ENCODE data around the gene EPOP. TPM values are rescaled to one million over a fixed set of nuclear protein-coding genes. Genes with fewer than 3 reads are reported as not detected.

EPOP gene
- total and polyA plus RNA-seq, 3 donors from 2014 or later: 16.8 to 19.4 (median 18.6) TPM

DNA sequence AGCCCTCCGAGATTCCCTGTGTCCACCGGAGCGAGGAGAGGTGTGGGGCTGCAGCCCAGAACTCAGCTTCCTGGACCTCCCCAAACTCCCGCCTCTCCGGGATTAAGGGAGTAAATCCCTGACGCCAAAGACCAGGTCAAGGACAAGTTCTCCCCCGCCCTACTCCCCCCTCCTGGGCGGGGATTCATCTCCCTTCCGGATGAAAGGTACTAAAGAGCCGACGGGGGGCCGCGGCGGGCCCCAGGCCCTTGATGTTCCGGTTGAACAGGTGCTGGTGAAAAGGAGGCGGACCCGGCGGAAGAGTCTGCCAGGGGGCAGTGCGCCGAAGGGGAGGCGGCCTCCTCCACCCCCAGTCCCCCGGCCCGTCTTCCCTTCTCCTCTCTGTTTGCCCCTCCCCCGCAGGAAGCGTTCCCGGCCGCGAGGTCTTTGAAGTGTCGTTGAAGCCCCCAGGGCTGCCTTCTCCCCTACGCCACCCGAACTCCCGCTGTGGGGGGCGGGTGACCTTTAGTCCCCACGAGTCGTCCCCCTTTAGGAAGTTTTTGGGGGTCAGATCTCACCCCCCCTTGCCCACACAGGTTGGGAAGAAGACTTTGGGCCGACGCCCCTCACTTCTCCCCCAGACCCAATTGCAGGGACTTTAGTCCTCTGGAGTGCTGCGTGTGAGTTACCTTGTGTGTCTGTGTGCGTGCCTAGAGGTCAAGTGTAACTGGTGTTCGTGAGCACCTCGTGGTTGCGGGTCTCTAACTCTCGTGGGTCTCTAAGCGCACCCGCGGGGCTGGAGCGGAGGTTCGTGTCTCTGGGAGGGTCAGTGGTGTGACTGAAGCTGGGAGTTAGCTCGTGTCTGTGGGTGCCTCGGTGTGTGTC lies 29.2 kb upstream of the EPOP start:
- no peaks in the 10 kb centered on the region for H3K27me3 ChIP-seq
- 1 to 2% methylated on average over 33 to 50 of the region's 50 CpGs for WGBS, 2 donors
- DNase-seq: peak; percentile 89
- H3K9me3 ChIP-seq: no peaks in the 10 kb centered on the region
- peaks cover 36% of the 10 kb centered on the region for H3K4me1 ChIP-seq
- H3K4me3 ChIP-seq: peak overlapping the region; percentile 72 to 91
- H3K27ac ChIP-seq: peak overlapping the region; percentile 81 to 98
- TF ChIP-seq, protein P1, sequence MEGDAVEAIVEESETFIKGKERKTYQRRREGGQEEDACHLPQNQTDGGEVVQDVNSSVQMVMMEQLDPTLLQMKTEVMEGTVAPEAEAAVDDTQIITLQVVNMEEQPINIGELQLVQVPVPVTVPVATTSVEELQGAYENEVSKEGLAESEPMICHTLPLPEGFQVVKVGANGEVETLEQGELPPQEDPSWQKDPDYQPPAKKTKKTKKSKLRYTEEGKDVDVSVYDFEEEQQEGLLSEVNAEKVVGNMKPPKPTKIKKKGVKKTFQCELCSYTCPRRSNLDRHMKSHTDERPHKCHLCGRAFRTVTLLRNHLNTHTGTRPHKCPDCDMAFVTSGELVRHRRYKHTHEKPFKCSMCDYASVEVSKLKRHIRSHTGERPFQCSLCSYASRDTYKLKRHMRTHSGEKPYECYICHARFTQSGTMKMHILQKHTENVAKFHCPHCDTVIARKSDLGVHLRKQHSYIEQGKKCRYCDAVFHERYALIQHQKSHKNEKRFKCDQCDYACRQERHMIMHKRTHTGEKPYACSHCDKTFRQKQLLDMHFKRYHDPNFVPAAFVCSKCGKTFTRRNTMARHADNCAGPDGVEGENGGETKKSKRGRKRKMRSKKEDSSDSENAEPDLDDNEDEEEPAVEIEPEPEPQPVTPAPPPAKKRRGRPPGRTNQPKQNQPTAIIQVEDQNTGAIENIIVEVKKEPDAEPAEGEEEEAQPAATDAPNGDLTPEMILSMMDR (IDR thresholded peaks at IDR 0.05): no peak
- TF ChIP-seq POLR2A (IDR thresholded peaks at IDR 0.05): no peak
- H3K36me3 ChIP-seq (ENCODE audit: low read depth, missing control alignments): no peaks in the 10 kb centered on the region
- intact Hi-C loops (cut with DNase I; ENCODE audit: low total_unique reads): no loop called here

DNA sequence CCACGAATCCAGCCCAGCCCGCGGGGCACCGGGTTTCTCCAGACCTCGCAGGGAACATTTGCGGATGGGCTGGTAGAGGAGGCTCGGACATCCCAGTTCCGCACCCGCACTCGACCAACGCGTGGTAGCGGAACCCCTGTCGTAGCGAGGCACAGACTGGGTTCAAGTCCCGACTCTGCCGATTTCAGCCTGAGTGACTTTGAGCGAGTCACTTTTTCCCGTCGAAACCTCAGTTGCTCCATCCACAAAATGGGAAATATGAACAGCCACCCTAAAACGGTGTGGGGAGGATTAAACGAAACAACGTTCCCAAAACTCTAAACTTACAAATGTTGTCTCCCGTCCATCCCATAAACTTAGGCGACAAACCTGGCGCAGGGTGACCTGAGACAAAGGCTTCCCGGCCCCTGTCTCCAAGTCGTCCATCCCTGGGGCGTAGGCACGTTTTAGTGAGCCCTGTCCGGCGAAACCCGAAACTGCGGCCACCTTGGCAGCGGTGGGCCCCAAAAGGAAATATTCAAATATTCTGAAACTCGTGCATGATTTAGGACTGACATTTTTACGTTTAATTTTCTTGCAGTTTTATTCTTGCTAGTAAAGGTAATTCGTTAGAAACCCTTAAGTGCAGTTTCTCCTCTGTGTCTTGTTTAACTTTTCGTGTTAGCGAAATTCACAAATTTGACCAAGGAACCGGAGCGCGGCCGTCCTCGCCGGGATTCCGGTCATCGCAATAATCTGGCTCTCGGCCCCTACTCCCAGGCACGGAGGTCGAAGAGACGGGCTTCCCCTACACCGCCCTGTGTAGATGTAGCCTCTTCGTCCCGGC lies 28.4 kb upstream of the EPOP start:
- Histone ChIP-seq H3K4me1 (peaks cover 36% of the 10 kb centered on the region), H3K36me3 (ENCODE audit: low read depth, missing control alignments) (no peaks in the 10 kb centered on the region), H3K27ac (peak overlapping the region; percentile 81 to 98), H3K27me3 (no peaks in the 10 kb centered on the region), H3K4me3 (peak overlapping the region; percentile 72 to 91), H3K9me3 (no peaks in the 10 kb centered on the region)
- DNase-seq: peak; percentile 40
- TF ChIP-seq, protein P1 (IDR thresholded peaks at IDR 0.05): no peak
- TF ChIP-seq POLR2A (IDR thresholded peaks at IDR 0.05): no peak
- WGBS, 2 donors: 2% methylated on average over 29 to 55 of the region's 55 CpGs
- intact Hi-C loops (cut with DNase I; ENCODE audit: low total_unique reads): no loop called here

DNA sequence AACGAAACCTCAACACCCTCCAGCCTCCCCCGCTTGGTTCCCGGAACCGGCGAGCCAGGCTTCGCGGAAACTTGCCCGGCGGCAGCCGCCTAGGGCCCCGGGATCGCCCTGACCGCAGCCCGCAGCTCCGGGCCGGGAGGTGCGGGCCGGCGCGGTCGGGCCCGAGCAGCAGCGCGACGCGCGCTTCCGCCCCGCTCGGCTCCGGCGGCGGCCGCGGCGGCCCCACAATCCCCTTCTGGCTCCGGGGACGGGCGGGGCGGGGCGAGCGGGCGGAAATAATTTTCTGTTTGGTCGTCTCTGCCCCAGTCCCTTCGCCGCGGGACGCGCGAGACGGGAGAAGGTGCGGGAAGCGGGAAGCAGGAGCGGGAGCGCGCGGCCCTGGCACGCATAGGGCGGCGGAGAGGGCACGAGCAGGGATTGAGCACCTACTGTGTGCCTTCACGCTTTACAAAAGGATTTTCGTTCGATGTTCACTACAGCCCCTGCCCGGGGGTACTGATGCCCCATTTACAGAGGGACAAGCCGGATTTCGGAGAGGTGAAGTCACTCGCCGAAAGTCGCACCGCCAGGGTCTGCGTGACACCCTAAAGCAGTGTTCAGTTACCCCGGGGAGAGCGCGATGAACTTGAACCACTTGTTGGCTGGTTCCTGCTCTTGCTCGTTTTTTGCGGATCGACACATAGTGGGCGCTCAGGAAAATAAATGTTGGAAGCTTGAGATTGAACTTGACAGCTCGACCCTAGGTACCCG lies 27.6 kb upstream of the EPOP start:
- Histone ChIP-seq H3K9me3 (no peaks in the 10 kb centered on the region), H3K27me3 (no peaks in the 10 kb centered on the region), H3K4me3 (peak overlapping the region; percentile 72 to 91), H3K4me1 (peaks cover 31% of the 10 kb centered on the region), H3K27ac (peak overlapping the region; percentile 81 to 98), H3K36me3 (ENCODE audit: low read depth, missing control alignments) (no peaks in the 10 kb centered on the region)
- peak; percentile 87 for DNase-seq
- intact Hi-C loops (cut with DNase I; ENCODE audit: low total_unique reads): no loop called here
- peak; percentile 20 for TF ChIP-seq POLR2A (IDR thresholded peaks at IDR 0.05)
- TF ChIP-seq, protein P1 (IDR thresholded peaks at IDR 0.05): no peak
- WGBS, 2 donors: 1% methylated on average over 27 to 68 of the region's 81 CpGs

DNA sequence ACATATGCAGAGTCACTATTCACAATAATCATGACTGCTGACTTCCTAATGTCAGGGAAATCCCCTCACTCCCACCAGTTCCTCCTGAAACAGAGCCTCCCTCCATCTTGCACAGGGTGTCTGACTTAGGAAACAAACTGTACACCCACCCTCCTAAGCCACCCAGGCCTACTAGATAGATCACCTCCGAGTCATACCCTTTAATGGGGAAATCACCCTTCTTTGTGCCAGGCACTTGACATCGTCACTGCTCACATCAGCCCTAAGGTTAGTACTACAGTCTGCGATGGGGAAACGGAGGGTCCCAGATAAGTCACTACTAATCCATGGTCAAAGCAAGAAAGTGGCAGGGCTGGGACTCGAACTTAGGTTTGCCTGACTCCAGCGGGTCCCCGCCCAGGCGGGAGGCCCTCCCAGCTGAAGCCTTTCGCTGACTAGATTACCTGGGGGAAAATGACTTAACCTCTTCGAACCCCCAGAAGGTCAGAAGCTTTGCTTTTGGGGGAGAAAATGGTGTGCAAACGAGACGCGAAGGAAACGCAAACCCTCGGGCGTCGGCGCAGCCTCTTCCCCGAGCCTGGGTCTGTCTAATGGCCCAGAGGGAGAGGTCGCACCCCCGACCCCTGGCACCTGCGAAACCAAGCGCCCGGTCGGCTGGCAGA lies 26.9 kb upstream of the EPOP start:
- peak; percentile 39 for DNase-seq
- H3K9me3 ChIP-seq: no peaks in the 10 kb centered on the region
- H3K27ac ChIP-seq: peak overlapping the region; percentile 79 to 98
- intact Hi-C loops (cut with DNase I; ENCODE audit: low total_unique reads): no loop called here
- H3K36me3 ChIP-seq (ENCODE audit: low read depth, missing control alignments): no peaks in the 10 kb centered on the region
- peaks cover 24% of the 10 kb centered on the region for H3K4me1 ChIP-seq
- WGBS, 2 donors: 5 to 25% methylated on average over 7 to 25 of the region's 25 CpGs
- H3K4me3 ChIP-seq: peak overlapping the region; percentile 72 to 91
- TF ChIP-seq, protein P1 (IDR thresholded peaks at IDR 0.05): no peak
- TF ChIP-seq POLR2A (IDR thresholded peaks at IDR 0.05): no peak
- no peaks in the 10 kb centered on the region for H3K27me3 ChIP-seq
